Ammon's horn (tissue), 1 donor: ENCODE data around the gene SNRK.

Experiments
- DNase-seq: peaks from one replicate; pipeline ENCODE4 v3.0.0-alpha.2; 2016; ENCODE audit warnings: low spot score

SNRK gene

DNA sequence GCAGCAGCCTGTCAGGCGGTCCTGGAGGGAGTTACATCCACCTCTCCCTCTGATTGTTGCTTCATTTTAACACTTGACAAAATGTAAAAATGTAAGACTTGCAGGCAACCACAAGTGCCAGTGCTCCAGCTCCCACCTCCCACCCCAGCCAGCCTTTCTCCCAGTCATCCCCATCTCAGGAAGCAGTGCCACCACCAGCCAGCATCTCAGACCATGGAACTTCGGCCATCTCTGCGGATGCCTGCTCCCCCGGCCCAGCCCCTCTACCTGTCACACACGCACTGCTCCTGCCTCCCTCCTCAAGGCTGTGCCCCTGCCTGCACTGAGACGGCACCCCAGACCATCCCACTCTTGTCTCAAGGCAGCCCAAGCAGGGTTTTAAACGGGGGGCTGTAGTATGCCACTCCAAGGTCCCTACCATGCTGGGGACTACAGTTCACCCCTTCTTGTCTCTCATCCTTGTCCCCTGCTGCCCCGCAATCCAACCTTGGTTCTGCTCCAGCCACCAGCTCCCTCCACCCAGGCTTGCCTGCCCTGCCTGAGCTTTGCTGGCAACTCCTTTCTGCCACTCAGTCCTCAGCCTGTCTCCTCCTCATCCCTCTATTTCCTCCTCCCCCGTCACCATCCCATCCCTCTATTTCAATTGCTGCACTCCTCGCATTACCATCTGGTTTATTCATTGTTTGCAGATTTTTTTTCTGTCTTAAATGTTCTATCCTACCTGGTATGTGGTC lies 85.8 kb downstream of the SNRK start:
- DNase-seq: no peak

DNA sequence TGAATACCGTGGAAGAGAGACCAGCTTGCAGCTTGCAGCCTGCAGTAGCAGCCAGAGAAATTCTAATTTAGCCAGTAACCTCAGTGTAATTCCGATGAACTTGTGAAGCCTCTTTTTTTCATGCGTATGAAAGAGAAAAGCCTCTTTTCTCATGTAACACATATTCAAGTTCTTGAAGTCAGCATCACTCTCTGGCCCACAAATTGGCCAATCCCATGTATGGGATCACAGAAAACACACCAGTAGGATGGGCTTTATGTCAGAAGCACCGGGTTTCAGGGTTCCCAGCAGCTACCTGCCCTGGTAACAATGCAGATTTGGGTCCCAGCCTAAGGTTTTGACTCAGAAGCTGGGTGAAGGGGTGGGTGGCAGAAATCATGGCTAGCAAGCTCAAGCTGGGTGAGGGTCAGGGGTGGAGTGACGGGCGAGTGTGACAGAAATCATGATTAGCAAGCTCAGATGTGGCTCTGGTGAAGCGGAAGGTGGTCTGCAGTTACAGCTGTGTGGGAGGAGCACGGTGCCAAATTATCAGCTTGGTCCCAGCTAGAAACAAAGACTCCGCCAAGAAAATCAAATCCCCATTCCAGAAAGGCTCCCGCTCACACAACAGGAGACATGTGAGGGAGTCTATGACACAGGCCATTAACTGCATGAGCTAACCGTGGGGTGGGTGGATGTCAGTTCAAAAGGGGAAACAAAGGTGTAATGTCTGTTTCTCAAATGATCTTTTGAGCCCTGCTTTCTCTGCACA lies 86.6 kb downstream of the SNRK start:
- DNase-seq: no peak

- no peak for DNase-seq
Observed at GRCh38 chr3:43373560-43373928, 87.2 kb downstream of the SNRK start.

DNA sequence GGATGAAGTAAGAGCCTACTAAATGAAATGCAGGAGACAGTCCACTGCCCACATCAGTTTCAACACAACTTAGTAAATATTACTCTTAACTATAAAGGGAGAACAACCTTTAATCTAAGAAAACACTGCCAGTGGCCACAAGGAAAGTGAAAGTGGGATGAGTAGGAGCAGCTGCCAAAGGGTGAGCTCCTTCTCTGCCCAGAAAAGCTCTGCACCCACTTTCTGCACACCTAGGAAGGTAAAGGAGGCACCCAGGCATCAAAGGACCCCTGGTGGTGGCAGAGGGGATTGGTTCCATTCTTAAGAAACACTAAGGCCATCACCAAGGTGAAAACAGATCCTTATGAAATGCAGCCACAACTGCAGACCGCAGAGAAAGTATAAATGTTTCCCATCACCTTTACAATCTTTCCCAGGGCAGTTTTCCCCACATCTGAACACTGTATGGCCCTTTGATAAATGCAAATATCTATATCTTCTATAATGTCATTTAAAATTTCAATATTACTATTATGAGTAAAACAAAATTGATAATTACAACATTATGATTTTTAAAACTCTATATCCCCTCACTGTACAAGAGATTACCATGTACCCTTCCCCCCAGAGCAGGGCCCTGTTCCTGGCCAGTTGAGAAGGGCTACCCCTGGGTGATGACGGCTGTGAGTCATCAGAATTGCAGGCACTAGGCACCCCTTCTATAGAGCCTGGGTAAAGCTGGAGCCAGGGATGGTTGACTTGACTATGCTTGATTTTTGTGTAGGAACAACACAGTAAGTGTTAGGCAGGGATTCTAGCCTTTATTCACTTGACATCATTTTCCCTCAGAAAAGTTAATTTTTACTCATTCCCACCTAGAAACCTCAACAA lies 92.0 kb downstream of the SNRK start:
- no peak for DNase-seq

DNA sequence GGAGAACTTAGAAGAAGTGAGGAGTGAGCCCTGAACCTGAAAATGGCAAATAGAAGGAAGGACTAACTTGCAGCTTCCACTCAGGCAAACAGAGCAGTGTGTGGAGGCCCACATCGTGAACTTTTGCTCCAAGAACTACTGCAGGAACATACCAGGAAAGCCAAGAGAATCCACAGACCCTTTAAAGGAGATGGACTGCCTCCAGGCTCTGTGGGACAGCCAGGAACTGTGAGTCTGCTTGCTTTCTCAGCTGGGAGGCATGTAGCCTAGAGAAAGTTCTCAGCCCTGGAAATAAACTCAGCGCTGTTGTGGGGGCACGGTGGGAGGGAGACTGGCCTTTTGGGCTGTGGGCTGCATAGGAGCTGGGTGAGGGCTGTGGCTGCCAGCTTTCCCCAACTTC lies 93.0 kb downstream of the SNRK start:
- no peak for DNase-seq

DNA sequence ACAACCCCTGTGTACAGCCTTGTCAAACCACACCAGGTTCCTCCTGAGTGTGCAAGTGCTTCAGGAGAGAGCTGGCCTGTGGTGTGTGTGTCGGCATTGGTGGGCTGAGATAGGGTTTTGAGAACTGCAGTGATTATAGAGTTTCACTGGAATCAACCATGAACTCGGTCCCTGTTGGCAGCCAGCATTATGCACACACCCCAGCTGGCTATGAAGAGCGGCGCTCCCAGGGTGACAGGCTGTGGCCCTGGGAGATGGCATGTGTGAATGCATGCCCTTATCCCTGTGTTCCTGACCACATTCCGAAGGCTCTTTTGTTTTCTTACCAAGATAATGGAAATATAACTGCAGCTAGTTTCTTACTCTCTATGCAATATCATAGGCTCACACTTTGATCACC lies 101.8 kb downstream of the SNRK start:
- no peak for DNase-seq

GRCh38 chr3:43388915-43389314 lies 102.6 kb downstream of the SNRK start:
- DNase-seq: no peak

GRCh38 chr3:43389388-43390254 lies 103.3 kb downstream of the SNRK start:
- peak; percentile 57 for DNase-seq

GRCh38 chr3:43390255-43390588 lies 103.9 kb downstream of the SNRK start:
- DNase-seq: peak; percentile 35

GRCh38 chr3:43391621-43392020 lies 105.3 kb downstream of the SNRK start:
- DNase-seq: no peak

DNA sequence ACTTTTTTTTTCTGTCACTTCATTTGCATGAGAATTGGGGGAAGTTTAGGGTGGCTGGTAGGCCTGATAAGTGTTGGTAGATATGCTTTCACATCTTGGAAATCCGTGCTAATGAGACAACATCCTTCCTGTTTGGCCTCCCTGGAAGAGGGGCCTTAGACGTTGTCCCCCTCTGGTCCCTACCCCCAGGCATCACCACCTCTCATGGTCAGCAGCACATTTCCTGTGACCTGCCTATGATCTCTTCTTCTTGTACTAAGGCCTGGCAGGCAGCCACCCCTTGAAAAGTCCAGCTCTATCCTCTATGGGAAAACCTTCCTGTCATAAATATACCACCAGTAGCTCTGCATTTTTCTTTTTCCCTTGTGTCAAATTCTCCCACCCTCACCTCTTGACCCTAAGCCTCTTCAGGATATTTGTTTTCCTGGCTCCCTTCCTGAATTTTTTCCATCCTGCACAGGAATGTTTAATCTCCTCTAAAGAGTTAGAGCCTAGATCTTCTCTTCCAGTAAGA lies 107.8 kb downstream of the SNRK start:
- DNase-seq: no peak

DNA sequence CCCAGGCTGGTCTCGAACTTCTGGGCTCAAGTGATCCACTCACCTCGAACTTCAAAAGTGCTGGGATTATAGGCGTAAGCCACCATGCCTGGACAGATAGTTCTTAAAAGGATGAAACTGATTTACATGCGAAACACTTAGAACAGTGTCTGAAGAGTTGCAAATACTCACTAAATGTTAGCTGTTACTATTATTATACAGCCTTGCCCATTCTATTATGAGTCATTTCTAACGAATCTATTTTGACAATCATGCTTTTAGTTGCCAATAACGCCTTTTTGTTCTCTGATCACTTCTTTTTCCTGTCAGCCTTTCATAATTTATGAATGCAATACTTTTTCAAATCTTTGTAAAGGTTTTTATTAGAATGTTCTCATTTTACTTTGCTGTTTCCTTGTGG lies 112.7 kb downstream of the SNRK start:
- no peak for DNase-seq

GRCh38 chr3:43400167-43400566 lies 113.8 kb downstream of the SNRK start:
- no peak for DNase-seq
